Fibroblast of lung (primary cell): Measurements from ENCODE around the gene SLC6A4. TPM values are rescaled to one million over a fixed set of nuclear protein-coding genes. Genes with fewer than 3 reads are reported as not detected.

Experiments used
- DNase-seq, 2 donors: peaks; one replicate each; pipeline versions ENCODE4 v3.0.0 to v3.0.0-alpha.2; 2010; ENCODE audit warnings: low read depth in 2 of 2
- H2AFZ ChIP-seq: 2 replicates; pipeline ENCODE4 v1.5.1; 2012; ENCODE audit warnings: low read length, control low read depth, inconsistent platforms
- H3K27ac ChIP-seq: 2 replicates; pipeline ENCODE4 v1.5.1; 2011; ENCODE audit warnings: low read length, control low read depth; ENCODE audit not compliant: insufficient read depth
- H3K27me3 ChIP-seq: 2 replicates; pipeline ENCODE4 v1.5.1; 2011; ENCODE audit warnings: mild to moderate bottlenecking, low read length; ENCODE audit not compliant: control insufficient read depth, insufficient read depth
- H3K36me3 ChIP-seq: 2 replicates; pipeline ENCODE4 v1.5.1; 2011; ENCODE audit warnings: low read length; ENCODE audit not compliant: control insufficient read depth, insufficient read depth
- H3K4me1 ChIP-seq: 2 replicates; pipeline ENCODE4 v1.5.1; 2011; ENCODE audit warnings: low read length; ENCODE audit not compliant: control insufficient read depth, insufficient read depth; ENCODE audit errors: extremely low read depth
- H3K4me2 ChIP-seq: 2 replicates; pipeline ENCODE4 v1.5.1; 2011; ENCODE audit warnings: low read length, control low read depth; ENCODE audit not compliant: insufficient read depth; ENCODE audit errors: extremely low read depth
- H3K4me3 ChIP-seq, 4 experiments: fragments of 200-600 bp in 1 of 4; sonication (generic) in 1 of 4; replicated peaks in 1 of 4; 2 replicates each; pipeline ENCODE4 v1.5.1; 2011 to 2016; ENCODE audit warnings: low read length in 4 of 4, low read depth in 3 of 4, mild to moderate bottlenecking in 3 of 4, control low read depth in 2 of 4, inconsistent platforms in 1 of 4, mixed read lengths in 1 of 4; ENCODE audit not compliant: insufficient read depth in 1 of 4; ENCODE audit errors: control extremely low read depth in 1 of 4
- H3K79me2 ChIP-seq: 2 replicates; pipeline ENCODE4 v1.5.1; 2012; ENCODE audit warnings: mild to moderate bottlenecking, low read length, inconsistent platforms; ENCODE audit not compliant: control insufficient read depth, insufficient read depth
- H3K9ac ChIP-seq: 2 replicates; pipeline ENCODE4 v1.5.1; 2011; ENCODE audit warnings: mild to moderate bottlenecking, low read length, control low read depth; ENCODE audit not compliant: insufficient read depth
- H3K9me3 ChIP-seq: 2 replicates; pipeline ENCODE4 v1.5.1; 2012; ENCODE audit warnings: low read depth, low read length; ENCODE audit not compliant: control insufficient read depth, insufficient read depth
- H4K20me1 ChIP-seq: 2 replicates; pipeline ENCODE4 v1.5.1; 2011; ENCODE audit warnings: low read length; ENCODE audit not compliant: control insufficient read depth, insufficient read depth; ENCODE audit errors: extremely low read depth
- EZH2 ChIP-seq: IDR thresholded peaks from 2 replicates; pipeline ENCODE4 v1.5.1; 2012; ENCODE audit warnings: low read length, control low read depth, mild to moderate bottlenecking; ENCODE audit errors: missing control alignments
- polyA minus RNA-seq: library from RNA; depleted of rRNA, polyadenylated mRNA; stranded (reverse); fragments of >200 nt; gene quantifications from 2 replicates; pipeline ENCODE4 v1.2.3, GENCODE V29; 2011; ENCODE audit warnings: low replicate concordance
- polyA plus RNA-seq, 2 donors: library from polyadenylated mRNA; depleted of rRNA in 1 of 2; stranded (reverse) in 1 of 2; unstranded in 1 of 2; fragments of >200 nt; gene quantifications; 2 replicates each; pipeline ENCODE4 v1.2.1, GENCODE V29; 2011 to 2012; ENCODE audit warnings: missing spikeins in 1 of 2
- total RNA-seq: library from RNA; depleted of rRNA; stranded (reverse); fragments of >200 nt; gene quantifications from 2 replicates; pipeline ENCODE4 v1.2.1, GENCODE V29; 2014
- TF ChIP-seq, protein P1 (sequence below), 2 donors: IDR thresholded peaks in 1 of 2; conservative IDR thresholded peaks in 1 of 2; 1 replicate in 1 of 2; 2 replicates in 1 of 2; pipeline ENCODE4 v1.5.1; 2011 to 2012; ENCODE audit warnings: low read length in 2 of 2, control low read depth in 1 of 2, inconsistent platforms in 1 of 2, low read depth in 1 of 2, mild to moderate bottlenecking in 1 of 2

SLC6A4 gene
- total RNA-seq (under 0.01 TPM in 1 of 2 replicates, not detected in the other), polyA plus RNA-seq (0.02 TPM in 1 of 2 replicates, not detected in the other), polyA minus RNA-seq (not detected in 2 replicates)
- not detected in 2 replicates for polyA plus RNA-seq (2012)

DNA sequence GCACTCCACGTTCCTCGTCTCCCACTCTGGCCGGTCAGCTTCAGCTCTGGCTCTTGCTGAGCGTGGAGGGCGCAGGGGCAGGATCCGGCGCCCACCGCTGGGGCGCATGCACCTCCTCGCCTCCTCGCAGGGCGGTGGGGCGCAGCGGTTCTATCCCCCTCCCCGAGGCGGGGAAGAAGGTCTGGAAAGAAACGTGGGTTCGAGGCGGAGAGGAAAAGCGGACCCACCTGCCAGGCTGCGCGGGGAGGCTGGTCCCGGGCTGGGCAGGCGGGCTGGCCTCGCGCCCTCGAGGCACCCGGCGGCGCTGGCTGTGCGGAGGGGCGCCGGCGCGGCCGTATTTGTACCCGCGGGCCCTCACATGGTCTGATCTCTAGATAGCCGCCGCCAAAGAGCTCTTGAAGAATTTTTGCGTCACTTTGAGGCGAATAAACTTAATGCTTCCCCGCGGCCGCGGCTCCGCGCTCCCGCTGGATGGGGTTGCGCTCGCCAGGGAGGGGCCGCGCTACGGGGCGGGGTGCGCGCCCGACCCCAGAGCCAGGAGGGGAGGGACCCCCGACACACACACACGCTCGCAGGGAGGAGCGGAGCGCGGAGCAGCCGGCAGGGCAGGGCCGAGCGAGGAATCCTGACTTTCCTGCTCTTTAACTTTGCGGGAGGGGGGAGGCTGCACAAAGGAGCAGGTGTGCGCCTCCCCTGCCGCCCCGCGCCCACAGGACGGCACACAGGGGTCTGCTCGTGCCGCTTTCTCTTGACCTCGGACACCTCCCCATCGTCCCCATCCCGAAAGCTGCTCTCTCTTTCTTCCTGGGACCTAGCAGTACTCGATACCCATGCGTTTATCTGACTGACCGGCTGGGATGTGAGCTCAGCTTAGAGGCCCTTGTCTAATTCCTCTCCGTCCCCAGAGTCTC, at the start of gene SLC6A4:
Gene SLC6A4, minus strand, starts transcription at position 312 of the 911 bp plus-strand sequence. CDS start 13,739 bp downstream, outside the sequence.
- Histone ChIP-seq H4K20me1 (no peaks in the 10 kb centered on the region), H2AFZ (peak within 1 kb of the TSS; percentile 32), H3K4me2 (peak within 1 kb of the TSS; percentile 90), H3K36me3 (no peaks in the 10 kb centered on the region), H3K9ac (no peak within 1 kb of the TSS), H3K4me1 (peaks cover 3% of the 10 kb centered on the region), H3K27ac (no peak within 1 kb of the TSS), H3K79me2 (no peaks in the 10 kb centered on the region), H3K9me3 (no peaks in the 10 kb centered on the region), H3K27me3 (peaks cover 50% of the 10 kb centered on the region), H3K4me3 (peak within 1 kb of the TSS; percentile 42 to 56 (median 49))
- DNase-seq, result peak in 1 of 2 donors; percentile 16
- TF ChIP-seq EZH2, result peak; percentile 74
- TF ChIP-seq, protein P1, sequence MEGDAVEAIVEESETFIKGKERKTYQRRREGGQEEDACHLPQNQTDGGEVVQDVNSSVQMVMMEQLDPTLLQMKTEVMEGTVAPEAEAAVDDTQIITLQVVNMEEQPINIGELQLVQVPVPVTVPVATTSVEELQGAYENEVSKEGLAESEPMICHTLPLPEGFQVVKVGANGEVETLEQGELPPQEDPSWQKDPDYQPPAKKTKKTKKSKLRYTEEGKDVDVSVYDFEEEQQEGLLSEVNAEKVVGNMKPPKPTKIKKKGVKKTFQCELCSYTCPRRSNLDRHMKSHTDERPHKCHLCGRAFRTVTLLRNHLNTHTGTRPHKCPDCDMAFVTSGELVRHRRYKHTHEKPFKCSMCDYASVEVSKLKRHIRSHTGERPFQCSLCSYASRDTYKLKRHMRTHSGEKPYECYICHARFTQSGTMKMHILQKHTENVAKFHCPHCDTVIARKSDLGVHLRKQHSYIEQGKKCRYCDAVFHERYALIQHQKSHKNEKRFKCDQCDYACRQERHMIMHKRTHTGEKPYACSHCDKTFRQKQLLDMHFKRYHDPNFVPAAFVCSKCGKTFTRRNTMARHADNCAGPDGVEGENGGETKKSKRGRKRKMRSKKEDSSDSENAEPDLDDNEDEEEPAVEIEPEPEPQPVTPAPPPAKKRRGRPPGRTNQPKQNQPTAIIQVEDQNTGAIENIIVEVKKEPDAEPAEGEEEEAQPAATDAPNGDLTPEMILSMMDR (conservative IDR thresholded peaks at IDR 0.05 in 1 of 2, IDR thresholded peaks at IDR 0.05 in 1 of 2; ENCODE audit: low read depth in 1 of 2, low read length in 2 of 2), result no peak

DNA sequence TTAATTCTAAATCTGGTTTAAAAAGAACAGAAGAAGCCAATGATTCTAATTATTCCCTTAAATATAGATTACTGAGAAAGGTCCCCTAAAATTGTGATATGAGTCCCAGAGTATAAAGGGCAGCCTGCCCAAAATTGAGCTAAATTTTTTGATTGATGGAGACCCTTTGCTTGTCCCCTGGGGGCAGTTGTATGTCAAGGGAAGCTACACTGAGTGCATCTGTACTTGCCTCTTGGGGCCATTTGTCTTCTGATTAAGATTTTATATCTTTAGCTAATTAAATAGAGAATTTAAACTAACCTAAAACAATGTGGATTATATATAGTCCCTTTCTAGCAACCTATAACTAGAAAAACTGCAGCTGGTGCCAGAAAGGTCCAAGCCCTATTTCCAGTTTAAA, 43.7 kb upstream of the SLC6A4 start:
- Histone ChIP-seq H3K4me1 (no peaks in the 10 kb centered on the region), H2AFZ (no peak overlapping the region), H3K27ac (no peak overlapping the region), H3K4me3 (no peak overlapping the region), H3K36me3 (peaks cover 3% of the 10 kb centered on the region), H3K9me3 (no peaks in the 10 kb centered on the region), H3K9ac (no peak overlapping the region), H4K20me1 (no peaks in the 10 kb centered on the region), H3K79me2 (no peaks in the 10 kb centered on the region), H3K4me2 (no peak overlapping the region), H3K27me3 (no peaks in the 10 kb centered on the region)
- DNase-seq, result no peak
- TF ChIP-seq EZH2, result no peak
- TF ChIP-seq, protein P1 (conservative IDR thresholded peaks at IDR 0.05 in 1 of 2, IDR thresholded peaks at IDR 0.05 in 1 of 2; ENCODE audit: low read depth in 1 of 2, low read length in 2 of 2), result no peak

DNA sequence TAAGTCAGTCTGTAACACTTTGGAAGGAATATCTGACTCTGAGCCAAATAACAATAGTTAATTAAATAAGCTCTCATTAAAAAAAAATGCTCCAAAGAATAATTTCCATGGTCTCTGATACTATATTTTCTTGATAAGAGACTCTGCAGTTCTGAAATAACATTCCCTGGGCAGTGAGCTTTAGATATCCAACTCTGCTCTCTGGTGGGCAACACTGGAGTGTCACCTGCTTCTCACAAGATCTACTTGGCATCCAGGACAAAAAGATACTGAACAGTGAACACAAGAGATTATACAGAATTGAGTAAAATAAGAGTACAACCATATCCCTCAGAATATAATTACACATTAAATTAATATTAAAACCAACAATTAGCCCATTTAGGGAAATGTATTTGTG, 42.5 kb upstream of the SLC6A4 start:
- H3K27ac ChIP-seq, result no peak overlapping the region
- H3K9ac ChIP-seq, result no peak overlapping the region
- no peaks in the 10 kb centered on the region for H4K20me1 ChIP-seq
- H3K4me2 ChIP-seq, result no peak overlapping the region
- H3K9me3 ChIP-seq, result no peaks in the 10 kb centered on the region
- no peaks in the 10 kb centered on the region for H3K4me1 ChIP-seq
- H3K27me3 ChIP-seq, result no peaks in the 10 kb centered on the region
- no peak for TF ChIP-seq EZH2
- TF ChIP-seq, protein P1 (conservative IDR thresholded peaks at IDR 0.05 in 1 of 2, IDR thresholded peaks at IDR 0.05 in 1 of 2; ENCODE audit: low read depth in 1 of 2, low read length in 2 of 2), result peak; percentile 23 to 36
- peaks cover 3% of the 10 kb centered on the region for H3K36me3 ChIP-seq
- no peak overlapping the region for H3K4me3 ChIP-seq
- H2AFZ ChIP-seq, result no peak overlapping the region
- no peaks in the 10 kb centered on the region for H3K79me2 ChIP-seq
- peak; percentile 29 to 50 for DNase-seq
